ENCODE results near the gene SETD3.

Gene SETD3

GRCh38 chr14:99516871-99517642 lies 36.4 kb upstream of the SETD3 start:
- no peak for DNase-seq

- DNase-seq = no peak
Observed at GRCh38 chr14:99516156-99516870, 35.7 kb upstream of the SETD3 start.

- no peak for DNase-seq
Observed at GRCh38 chr14:99515301-99516155, 34.9 kb upstream of the SETD3 start.

GRCh38 chr14:99514552-99515300 lies 34.1 kb upstream of the SETD3 start:
- DNase-seq = no peak

GRCh38 chr14:99513946-99514551 lies 33.4 kb upstream of the SETD3 start:
- DNase-seq = no peak

GRCh38 chr14:99513183-99513694 lies 32.6 kb upstream of the SETD3 start:
- no peak for DNase-seq

- no peak for DNase-seq
Observed at GRCh38 chr14:99512571-99513182, 32.0 kb upstream of the SETD3 start.

- DNase-seq = no peak
Observed at GRCh38 chr14:99512110-99512449, 31.4 kb upstream of the SETD3 start.

- DNase-seq = no peak
Observed at GRCh38 chr14:99511421-99512109, 30.9 kb upstream of the SETD3 start.

- DNase-seq = no peak
Observed at GRCh38 chr14:99510556-99511139, 30.0 kb upstream of the SETD3 start.

GRCh38 chr14:99509871-99510555 lies 29.4 kb upstream of the SETD3 start:
- no peak for DNase-seq

- no peak for DNase-seq
Observed at GRCh38 chr14:99508896-99509629, 28.4 kb upstream of the SETD3 start.

- DNase-seq = no peak
Observed at GRCh38 chr14:99507860-99508640, 27.4 kb upstream of the SETD3 start.

- DNase-seq = no peak
Observed at GRCh38 chr14:99506276-99506675, 25.6 kb upstream of the SETD3 start.

GRCh38 chr14:99505089-99505488 lies 24.4 kb upstream of the SETD3 start:
- no peak for DNase-seq

- DNase-seq = no peak
Observed at GRCh38 chr14:99503848-99504453, 23.3 kb upstream of the SETD3 start.

GRCh38 chr14:99502989-99503421 lies 22.3 kb upstream of the SETD3 start:
- DNase-seq = no peak

- no peak for DNase-seq
Observed at GRCh38 chr14:99497894-99498293, 17.2 kb upstream of the SETD3 start.
